Activated B cell treated with CpG ODN at 0.5 μM for 24 hours (primary cell): ENCODE results near the gene LRSAM1. TPM values are rescaled to one million over a fixed set of nuclear protein-coding genes. Genes with fewer than 3 reads are reported as not detected.

ENCODE experiments used
- ATAC-seq: fragments of 200-7000 bp; cut with Tn5 transposase; one replicate; pipeline ENCODE4 v1.10.0; 2021; ENCODE audit warnings: low read depth, mild to moderate bottlenecking, moderate library complexity
- CTCF ChIA-PET: fragments of 350-600 bp; sonication (Branson Sonifier 250); formaldehyde crosslinking; loops from one replicate; lab custom pipeline; 2021; ENCODE audit warnings: antibody characterized with exemption; lab: Charles Lee
- POLR2A ChIA-PET: fragments of 350-600 bp; sonication (Branson Sonifier 250); formaldehyde crosslinking; loops from one replicate; lab custom pipeline; 2021; ENCODE audit warnings: antibody characterized with exemption; lab: Charles Lee
- DNase-seq: peaks from one replicate; pipeline ENCODE4 v3.0.0; 2022
- H3K27ac Mint-ChIP-seq: one replicate; pipeline ENCODE4 v1.8.0; 2020; ENCODE audit warnings: mixed read lengths
- H3K27me3 Mint-ChIP-seq: one replicate; pipeline ENCODE4 v1.8.0; 2021; ENCODE audit warnings: mixed read lengths
- H3K36me3 Mint-ChIP-seq: one replicate; pipeline ENCODE4 v1.8.0; 2021; ENCODE audit warnings: low read depth, mixed read lengths
- H3K4me1 Mint-ChIP-seq: one replicate; pipeline ENCODE4 v1.8.0; 2021; ENCODE audit warnings: mixed read lengths
- H3K4me3 Mint-ChIP-seq: one replicate; pipeline ENCODE4 v1.8.0; 2020; ENCODE audit warnings: mild to moderate bottlenecking, mixed read lengths
- H3K9me3 Mint-ChIP-seq: one replicate; pipeline ENCODE4 v1.8.0; 2020; ENCODE audit warnings: mixed read lengths
- intact Hi-C: fragments of 100-400 bp; cut with micrococcal nuclease; formaldehyde crosslinking; loops from one replicate; pipeline ENCODE4 v1.15.1; 2024
- total RNA-seq: library from RNA; stranded (reverse); gene quantifications from 2 replicates; pipeline ENCODE4 v1.2.3, GENCODE V29; 2022
- TF ChIP-seq, protein P1 (sequence below): fragments of 200-600 bp; IDR thresholded peaks from one replicate; pipeline ENCODE4 v1.8.0; 2022; ENCODE audit warnings: antibody characterized with exemption, mild to moderate bottlenecking

The LRSAM1 gene
- total RNA-seq, 1 donor from 2014 or later, result 23.9 TPM

DNA sequence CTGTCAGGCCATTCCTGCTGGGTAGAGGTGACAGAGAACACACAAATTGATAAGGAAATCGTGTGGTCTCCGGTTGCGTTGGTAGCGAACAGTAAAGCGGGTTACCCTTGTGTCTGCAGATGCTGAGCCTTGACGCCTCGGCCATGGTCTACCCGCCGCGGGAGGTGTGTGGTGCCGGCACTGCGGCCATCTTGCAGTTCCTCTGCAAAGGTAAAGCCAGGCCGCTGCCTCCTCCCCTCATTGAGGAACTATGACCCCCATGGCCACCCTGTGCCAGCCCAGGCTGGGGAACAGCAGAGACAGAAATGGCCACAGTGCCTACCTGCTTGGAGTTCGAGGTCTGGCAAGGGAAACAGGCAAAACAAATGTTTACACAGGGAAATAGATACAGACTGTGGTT, 16.3 kb downstream of the LRSAM1 start:
- no peaks in the 10 kb centered on the region for H3K4me1 Mint-ChIP-seq
- DNase-seq (no peak), ATAC-seq (no peak)
- no peak overlapping the region for H3K4me3 Mint-ChIP-seq
- POLR2A ChIA-PET, result no interaction called here
- intact Hi-C loops, result no loop called here
- no peak overlapping the region for H3K27ac Mint-ChIP-seq
- TF ChIP-seq, protein P1, sequence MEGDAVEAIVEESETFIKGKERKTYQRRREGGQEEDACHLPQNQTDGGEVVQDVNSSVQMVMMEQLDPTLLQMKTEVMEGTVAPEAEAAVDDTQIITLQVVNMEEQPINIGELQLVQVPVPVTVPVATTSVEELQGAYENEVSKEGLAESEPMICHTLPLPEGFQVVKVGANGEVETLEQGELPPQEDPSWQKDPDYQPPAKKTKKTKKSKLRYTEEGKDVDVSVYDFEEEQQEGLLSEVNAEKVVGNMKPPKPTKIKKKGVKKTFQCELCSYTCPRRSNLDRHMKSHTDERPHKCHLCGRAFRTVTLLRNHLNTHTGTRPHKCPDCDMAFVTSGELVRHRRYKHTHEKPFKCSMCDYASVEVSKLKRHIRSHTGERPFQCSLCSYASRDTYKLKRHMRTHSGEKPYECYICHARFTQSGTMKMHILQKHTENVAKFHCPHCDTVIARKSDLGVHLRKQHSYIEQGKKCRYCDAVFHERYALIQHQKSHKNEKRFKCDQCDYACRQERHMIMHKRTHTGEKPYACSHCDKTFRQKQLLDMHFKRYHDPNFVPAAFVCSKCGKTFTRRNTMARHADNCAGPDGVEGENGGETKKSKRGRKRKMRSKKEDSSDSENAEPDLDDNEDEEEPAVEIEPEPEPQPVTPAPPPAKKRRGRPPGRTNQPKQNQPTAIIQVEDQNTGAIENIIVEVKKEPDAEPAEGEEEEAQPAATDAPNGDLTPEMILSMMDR, result no peak
- peaks cover 45% of the 10 kb centered on the region for H3K36me3 Mint-ChIP-seq
- H3K27me3 Mint-ChIP-seq, result no peaks in the 10 kb centered on the region
- CTCF ChIA-PET, result no interaction called here
- no peaks in the 10 kb centered on the region for H3K9me3 Mint-ChIP-seq

DNA sequence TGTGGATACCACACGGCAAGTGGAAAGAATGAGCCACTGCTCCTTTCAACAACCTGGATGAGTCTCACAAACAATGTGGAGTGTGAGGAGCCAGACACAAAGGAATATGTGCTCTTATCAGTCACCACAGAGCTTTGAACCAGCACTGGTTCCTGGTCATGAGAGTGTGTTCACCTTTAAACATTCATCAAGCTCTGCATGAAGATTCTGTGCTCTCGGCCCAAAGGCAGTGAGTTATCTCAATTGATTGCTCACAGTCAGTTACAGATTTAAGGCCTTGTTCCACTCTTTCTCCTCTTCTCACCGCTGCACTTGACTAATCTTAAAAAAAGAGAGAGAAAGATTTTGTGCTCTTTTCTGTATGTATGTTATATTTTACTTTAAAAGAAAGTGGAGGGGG, 19.4 kb downstream of the LRSAM1 start:
- CTCF ChIA-PET, result no interaction called here
- TF ChIP-seq, protein P1, result no peak

DNA sequence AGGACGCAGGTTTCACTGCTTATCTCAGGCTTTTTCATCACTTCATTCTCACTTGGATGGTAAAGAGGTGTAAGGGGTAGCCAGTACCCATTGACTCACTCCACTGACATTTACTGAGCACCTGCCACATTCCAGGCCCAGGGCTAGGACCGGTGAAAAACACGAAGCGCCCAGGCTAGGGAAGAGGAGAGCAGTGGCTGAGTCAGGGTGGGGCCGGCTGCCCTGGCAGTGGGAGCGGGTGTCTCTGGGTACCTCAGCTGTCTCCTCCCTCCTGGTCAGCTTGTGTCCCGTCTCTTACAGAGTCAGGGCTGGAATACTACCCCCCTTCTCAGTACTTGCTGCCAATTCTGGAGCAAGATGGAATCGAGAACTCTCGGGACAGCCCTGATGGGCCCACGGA, 22.2 kb downstream of the LRSAM1 start:
- Mint-ChIP-seq H3K27ac (no peak overlapping the region), H3K9me3 (peaks cover 1% of the 10 kb centered on the region), H3K27me3 (no peaks in the 10 kb centered on the region), H3K4me3 (no peak overlapping the region), H3K4me1 (no peaks in the 10 kb centered on the region), H3K36me3 (peaks cover 47% of the 10 kb centered on the region)
- ATAC-seq (no peak), DNase-seq (no peak)
- TF ChIP-seq, protein P1, result no peak
- intact Hi-C loops, result no loop called here
- CTCF ChIA-PET, result no interaction called here
- POLR2A ChIA-PET, result interaction anchor here (0.6 to 1.4 kb wide), 3 partner anchors 22 to 557 kb away, joined by 3 to 6 read pairs (median 3); partner anchors contain the start of genes LRSAM1 and RPL12

More for the DNA sequence above, 19.4 kb downstream of the LRSAM1 start:
- H3K36me3 Mint-ChIP-seq, result peaks cover 47% of the 10 kb centered on the region
- POLR2A ChIA-PET, result interaction anchor here (0.6 kb wide), 1 partner anchor 304 kb away, joined by 3 read pairs; no protein-coding TSS in a partner anchor
- peaks cover 1% of the 10 kb centered on the region for H3K9me3 Mint-ChIP-seq
- ATAC-seq (no peak), DNase-seq (no peak)
- H3K4me3 Mint-ChIP-seq, result no peak overlapping the region
- no peak overlapping the region for H3K27ac Mint-ChIP-seq
- H3K27me3 Mint-ChIP-seq, result no peaks in the 10 kb centered on the region
- intact Hi-C loops, result no loop called here
- H3K4me1 Mint-ChIP-seq, result no peaks in the 10 kb centered on the region

DNA sequence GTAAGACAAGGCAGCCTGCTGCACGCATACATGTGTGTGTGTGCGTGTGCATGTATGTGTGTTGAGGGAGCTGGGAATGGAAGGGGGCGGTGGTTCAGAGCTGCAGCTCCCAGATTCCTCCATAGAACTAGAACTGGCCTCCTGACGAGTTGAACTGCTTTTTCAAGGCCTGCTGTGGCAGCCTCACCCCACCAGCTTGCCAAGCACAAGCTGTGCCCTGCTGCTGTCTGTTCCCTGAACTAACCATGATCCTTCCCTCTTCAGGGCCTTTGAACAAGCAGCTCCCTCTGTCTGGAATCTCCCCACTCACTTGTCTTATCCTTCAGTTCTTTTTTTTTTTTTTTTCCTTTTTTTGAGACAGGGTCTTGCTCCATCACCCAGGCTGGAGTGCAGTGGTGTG, 22.6 kb downstream of the LRSAM1 start:
- no peak for ATAC-seq
- Mint-ChIP-seq H3K36me3 (peaks cover 49% of the 10 kb centered on the region), H3K9me3 (peaks cover 1% of the 10 kb centered on the region), H3K4me1 (no peaks in the 10 kb centered on the region), H3K4me3 (no peak overlapping the region), H3K27ac (no peak overlapping the region), H3K27me3 (no peaks in the 10 kb centered on the region)
- intact Hi-C loops, result no loop called here
- POLR2A ChIA-PET, result interaction anchor here (0.6 to 1.4 kb wide), 3 partner anchors 23 to 556 kb away, joined by 3 to 6 read pairs (median 3); partner anchors contain the start of genes LRSAM1 and RPL12
- DNase-seq, result no peak
- TF ChIP-seq, protein P1, result no peak
- CTCF ChIA-PET, result no interaction called here

GRCh38 chr9:127474592-127474991, 23.3 kb downstream of the LRSAM1 start:
- peaks cover 1% of the 10 kb centered on the region for H3K9me3 Mint-ChIP-seq
- H3K36me3 Mint-ChIP-seq, result peaks cover 52% of the 10 kb centered on the region
- intact Hi-C loops, result no loop called here
- no peak for DNase-seq
- no peaks in the 10 kb centered on the region for H3K27me3 Mint-ChIP-seq
- TF ChIP-seq, protein P1, result no peak
- no peak overlapping the region for H3K27ac Mint-ChIP-seq
- H3K4me1 Mint-ChIP-seq, result no peaks in the 10 kb centered on the region
- H3K4me3 Mint-ChIP-seq, result no peak overlapping the region
- no peak for ATAC-seq
- ChIA-PET CTCF (no interaction called here), POLR2A (interaction anchor here (1.4 kb wide), 1 partner anchor 23 kb away, joined by 3 read pairs; the partner anchor contains the start of genes LRSAM1 and RPL12)
